NOMO-1 (cell line): ENCODE measurements around the gene SLTM.
"Not testable (repeated sequence)": the region's sequence is repeated elsewhere in the genome, so short reads cannot be mapped to it uniquely, and the experiment has no call there.

Source experiments
- DNase-seq, 2 experiments: peaks; one replicate each; lab custom pipeline; 2025; ENCODE audit not compliant: unreplicated experiment in 2 of 2; lab: John Stamatoyannopoulos, UW

SLTM gene

DNA sequence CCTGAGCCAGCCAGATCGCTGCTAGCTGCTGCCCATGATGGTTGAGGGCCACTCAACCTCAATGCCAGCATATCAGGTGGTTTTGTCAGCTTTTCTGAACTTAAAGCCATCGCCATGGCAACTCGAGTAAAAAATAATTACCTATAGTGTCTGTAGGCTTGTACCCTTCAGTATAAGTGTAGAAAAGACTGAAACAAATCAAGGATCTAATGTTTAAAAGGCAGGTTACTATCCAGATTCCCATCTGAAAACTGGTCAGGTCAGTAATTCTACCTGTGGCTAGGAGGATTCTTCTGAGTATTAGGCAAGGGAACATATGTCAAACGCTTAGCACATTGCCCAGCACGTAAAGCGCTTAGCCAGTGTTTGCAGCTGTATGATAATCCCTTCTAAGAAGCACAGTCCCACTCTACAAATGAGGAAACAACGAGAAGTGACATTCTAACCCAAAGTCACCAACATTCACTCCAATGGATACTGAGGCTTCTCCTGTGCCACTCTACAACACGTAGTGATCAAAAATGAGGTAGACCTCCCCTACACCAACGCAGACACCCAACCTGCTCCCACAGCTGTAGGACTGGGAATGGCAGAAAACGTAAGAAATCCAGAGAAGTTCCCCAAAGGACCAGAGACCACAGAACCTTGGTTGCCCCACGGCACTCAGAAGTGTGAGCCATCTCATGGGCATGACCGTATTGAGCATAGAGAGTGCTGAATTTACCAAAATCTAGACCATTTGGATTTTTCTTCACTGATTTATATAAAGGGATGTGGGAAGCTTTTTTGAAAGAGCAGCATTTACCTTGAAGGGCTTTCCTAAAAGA lies 55.3 kb downstream of the SLTM start:
- DNase-seq: no peak

DNA sequence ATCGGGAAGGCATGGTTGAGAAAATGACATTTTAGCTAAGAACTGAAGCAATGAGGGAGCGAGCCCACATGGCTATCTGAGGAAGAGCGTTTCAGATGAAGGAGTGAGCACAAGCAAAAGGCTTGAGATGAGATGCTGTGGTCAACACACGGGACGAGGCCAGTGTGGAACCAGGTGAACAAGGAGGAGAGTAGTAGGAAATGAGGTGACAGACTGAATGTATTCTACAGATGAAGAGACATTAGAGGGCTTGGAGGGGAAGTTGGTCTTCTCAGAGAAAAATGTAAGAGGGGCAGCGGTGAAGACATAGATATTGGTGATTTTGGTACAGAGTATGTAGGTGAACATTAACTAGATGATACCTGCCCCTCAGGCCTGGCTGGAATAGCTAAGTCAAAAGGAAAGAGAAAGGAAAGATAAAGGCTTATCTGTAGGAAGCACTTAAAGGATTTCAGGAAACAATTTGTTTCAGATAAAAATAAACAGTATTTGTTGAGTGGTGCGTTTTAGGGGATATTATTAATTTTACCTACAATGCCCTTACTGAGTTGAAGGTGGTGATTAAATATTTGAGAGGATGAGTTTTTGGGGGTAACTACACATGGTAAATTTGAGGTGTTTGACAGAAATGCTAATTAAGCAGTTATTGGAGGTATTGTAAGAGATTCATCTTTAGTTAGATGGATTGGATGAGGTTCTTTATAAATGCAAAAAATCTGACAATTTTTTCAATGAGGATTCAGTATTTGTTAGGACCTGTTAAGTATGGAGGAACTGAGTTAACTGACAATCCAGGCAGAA lies 57.0 kb downstream of the SLTM start:
- DNase-seq: no peak

DNA sequence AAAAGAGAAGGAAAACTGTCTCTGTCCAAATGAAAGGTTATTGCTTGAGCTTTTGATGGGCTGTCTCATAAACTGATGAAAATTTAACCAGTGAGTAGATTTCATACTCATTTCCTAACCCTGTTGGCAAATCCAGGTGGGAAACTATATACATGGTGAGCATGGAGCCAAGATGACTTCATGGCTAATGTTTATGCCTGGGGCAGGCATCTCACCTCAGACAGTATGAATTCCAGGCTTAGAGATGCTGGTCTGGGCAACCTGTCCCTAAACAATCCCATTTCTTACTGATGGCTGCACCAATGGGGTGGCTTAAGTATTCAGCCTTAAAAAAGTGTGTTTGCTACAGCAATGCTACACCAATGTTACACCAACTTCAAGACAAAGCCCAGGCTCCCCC lies 58.1 kb downstream of the SLTM start:
- DNase-seq: no peak

DNA sequence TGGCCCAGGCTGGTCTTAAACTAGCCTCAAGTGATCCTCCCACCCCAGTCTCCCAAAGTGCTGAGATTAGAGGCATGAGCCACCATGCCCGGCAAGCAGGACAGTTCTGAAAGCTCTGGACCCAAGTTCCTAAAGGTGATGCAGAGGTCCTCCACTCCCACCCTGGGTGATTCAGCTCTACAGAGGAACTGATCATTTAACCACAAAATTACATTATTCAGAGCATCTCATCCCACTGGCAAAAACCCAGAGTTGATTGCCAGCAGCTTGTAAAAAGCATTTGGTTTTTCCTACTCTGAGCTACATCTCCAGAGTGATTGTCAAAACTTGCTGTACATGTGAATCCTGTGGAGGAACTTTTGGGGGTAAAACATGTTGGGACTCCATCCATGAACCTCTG lies 60.2 kb downstream of the SLTM start:
- peak in 1 of 2 experiments; percentile 21 for DNase-seq

DNA sequence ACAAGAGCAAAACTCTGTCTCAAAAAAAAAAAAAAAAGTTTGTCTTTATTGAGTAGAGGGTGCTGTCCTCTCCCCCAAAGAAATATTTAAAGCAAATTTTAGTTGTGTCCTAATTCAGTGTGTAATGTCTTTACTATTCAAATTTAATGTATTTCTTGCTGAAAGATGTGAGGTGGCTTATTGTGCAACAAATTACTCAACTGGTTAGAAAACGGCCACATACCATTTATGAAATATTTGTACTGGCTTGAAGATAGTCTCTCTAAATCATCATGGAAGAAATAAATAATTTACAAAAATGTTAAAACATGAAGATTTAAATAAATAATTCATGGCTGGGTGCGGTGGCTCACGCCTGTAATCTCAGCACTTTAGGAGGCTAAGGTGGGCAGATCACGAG lies 63.0 kb downstream of the SLTM start:
- DNase-seq: peak; percentile 37 to 61

DNA sequence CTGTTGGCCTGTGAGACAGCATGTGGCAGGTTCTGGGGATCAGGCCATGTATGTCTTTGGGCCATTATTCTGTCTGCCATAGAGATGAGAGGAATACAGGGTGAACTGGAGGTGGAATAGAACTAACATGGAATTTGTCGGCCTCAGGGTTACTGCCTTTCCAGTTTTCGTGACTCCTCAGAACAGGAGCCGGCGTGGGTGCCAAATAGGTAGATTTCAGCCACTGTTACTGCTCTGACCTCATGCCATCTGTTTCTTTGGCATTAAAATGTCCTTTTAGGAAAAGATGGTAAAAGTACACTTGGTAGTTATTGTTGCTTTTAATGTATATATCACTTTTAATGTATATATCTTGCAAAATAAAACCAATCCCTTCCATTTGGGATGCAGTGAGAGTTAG lies 65.6 kb downstream of the SLTM start:
- no peak for DNase-seq

DNA sequence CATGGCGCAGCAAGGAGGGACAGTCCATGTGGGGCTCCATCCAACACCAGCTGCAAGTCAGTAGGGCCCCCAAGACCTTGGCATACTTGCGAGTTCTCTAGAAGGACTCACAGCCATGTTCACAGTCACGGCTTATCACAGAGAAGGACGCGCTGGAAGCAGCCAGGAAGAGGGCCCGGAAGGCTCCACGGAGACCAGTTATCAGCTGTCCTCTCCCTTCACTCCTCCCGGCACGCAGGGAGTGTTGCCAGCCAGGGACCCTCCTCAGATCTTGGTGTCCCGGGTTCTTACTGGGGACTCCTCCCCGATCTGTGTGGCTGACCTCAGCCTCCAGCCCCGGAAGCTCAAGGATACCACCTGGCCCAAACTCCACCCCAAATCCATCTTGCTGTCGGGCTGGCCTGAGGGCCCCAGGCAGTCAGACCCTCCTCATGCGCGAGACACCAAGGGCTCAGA lies 68.0 kb downstream of the SLTM start:
- no peak for DNase-seq

DNA sequence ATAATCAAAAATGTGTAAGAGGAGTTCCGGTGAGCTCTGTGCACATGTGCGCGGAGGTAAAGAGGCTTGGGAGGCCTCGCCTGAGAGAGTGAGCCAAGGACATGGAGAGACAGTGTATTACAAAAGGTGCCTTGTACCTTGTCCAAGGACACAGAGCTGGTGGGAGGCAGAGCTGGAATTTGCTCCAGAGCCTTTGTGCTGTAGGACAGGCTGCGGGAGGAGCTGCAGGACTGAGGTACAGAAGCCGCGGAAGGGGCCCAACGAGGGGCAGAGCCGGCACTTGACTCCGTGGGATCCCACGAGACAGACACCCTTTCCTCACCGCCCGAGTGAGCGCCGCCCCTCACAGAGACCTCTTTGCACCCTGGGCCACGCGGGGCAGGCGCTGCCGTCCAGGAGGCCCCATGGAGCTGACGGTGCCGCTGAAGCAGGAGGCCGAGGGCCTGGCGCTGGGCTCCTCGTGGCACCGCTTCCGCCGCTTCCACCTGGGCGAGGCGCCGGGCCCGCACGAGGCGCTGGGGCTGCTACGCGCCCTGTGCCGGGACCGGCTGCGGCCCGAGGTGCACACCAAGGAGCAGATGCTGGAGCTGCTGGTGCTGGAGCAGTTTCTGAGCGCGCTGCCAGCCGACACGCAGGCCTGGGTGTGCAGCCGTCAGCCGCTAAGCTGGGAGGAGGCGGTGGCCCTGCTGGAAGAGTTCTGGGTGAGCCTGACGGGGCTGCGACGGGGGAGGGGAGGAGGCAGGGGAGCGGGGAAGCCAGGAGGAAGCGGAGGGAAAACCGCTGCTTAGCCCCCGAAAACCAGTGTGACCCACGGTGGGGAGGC lies 68.7 kb downstream of the SLTM start:
- DNase-seq: no peak

DNA sequence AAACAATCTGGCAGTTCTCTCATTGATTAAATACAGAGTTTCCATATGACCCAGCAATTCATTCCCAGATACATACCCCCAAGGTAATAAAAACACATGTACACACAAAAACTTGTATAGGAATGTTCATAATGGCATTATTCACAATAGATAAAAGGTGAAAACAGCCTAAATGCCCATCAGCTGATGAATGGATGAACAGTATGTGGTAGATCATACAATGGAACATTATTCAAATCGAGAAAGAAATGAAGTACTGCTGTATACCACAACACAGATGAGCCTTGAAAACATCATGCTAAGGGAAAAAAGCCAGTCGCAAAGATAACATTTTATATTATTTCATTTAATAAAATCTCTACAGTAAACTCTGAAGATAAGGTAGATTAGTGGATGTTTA lies 71.2 kb downstream of the SLTM start:
- no peak for DNase-seq

DNA sequence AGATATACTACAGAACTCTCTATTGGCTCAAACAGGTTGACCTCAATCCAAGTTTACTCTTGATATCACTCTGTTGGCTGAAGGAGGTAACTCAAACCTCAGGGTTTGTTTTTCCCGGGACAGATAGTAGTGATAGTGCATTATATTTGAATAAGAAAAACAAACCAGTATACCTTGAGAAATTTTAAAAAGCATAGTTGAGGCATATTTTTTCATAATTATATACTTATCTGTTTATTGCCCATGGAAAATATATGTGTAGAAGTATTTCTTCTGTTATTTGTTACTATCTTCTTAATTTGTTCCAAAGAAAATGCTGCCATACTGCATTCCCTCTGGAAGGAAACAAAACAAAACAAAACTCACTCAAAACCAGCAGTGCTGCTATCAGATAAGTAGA lies 76.9 kb downstream of the SLTM start:
- DNase-seq: not testable (repeated sequence)

DNA sequence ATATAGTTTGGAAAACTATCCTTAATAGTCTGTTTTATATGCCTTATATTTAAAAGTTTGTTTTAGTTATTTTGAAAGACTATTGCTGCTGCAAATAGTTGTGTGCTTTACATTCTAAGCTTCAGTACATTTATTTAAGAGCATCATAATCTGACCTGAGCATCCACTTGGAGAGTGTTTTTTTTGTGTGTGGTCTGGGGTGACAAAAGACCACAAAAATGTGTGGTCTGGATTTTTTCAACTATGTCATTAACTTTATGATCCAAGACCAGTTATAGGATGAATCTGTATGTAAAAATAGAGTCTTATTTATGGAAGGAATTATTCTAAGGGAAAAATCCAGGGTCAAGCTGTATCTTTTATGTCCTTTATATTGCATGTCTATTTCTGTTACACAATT lies 77.4 kb downstream of the SLTM start:
- no peak for DNase-seq

DNA sequence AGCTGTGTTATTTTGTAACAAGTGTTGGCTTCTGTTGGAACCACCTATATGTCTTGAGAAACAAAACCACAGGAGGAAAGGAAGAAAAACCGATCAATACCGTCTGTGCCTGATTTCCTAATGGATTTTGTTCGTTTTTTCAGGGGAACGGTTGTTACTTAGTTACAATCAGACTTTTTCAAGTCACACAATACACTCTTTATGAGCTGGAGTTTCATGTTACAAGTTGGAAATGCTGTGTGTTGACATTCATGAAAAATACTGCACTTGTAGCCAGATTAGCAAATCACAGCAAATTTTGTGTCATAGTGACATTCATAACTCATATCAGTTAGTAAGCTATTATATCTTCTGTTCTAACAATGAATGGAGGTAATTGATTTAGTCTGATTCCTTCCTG lies 78.9 kb downstream of the SLTM start:
- no peak for DNase-seq

DNA sequence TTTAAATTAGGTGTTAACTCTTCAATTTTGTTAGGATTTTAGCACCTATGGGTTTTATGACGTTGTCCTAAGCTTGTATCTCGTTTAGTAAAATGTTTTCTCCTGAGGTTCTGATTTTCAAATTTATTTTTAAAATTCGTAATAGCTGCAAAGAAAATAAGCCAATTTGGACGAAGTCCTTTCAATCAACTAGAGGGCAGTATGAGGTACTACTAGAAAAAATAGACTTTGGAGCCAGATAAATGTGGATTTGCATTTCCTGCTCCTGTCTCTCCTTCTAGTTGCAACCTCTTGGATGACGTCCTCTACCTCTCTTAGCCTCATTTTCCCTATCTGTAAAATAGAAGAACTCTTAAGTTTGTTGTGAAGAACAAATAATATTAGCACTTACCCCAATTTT lies 81.1 kb downstream of the SLTM start:
- DNase-seq: no peak

DNA sequence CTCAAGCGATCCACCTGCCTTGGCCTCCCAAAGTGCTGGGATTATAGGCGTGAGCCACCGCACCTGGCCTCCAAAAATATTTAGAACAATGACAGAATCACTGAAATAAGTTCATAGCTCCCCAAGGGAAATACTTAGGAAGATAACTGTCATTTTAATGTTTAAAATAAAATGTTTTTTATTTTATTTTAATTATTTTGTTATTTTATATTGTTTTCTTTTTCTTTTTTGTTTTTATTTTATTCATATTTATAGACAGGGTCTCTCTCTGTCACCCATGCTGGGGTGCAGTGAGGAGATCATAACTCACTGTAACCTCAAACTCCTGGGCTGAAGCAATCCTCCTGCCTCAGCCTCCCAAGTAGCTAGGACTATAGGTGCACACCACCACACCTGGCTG lies 82.3 kb downstream of the SLTM start:
- not testable (repeated sequence) for DNase-seq

DNA sequence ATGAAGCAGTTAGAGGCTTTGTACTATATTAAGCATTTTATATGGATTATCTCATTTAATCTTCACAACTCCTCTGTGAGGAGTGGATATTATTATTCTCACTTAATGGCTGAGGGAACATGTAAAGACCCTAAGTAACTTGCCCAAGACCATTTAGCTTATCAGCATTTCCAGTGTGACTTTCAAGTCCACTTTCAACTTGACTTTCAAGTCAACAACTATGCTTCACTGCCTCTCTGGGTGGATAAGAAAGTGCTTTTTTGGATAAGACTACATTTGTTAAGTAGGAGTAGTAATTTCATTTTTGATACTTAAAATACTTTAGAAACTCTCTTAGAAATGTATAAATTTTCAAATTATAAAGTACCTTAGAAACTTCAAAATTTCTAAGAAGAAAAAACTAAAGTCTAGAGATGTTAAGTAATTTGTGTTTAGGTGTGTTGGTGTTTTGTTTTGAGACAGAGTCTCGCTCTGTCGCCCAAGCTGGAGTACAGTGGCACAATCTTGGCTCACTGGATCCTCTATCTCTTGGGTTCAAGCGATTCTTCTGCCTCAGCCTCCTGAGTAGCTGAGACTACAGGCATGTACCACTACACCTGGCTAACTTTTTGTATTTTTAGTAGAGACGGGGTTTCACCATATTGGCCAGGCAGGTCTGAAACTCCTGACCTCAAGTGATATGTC lies 90.6 kb downstream of the SLTM start:
- DNase-seq: no peak

DNA sequence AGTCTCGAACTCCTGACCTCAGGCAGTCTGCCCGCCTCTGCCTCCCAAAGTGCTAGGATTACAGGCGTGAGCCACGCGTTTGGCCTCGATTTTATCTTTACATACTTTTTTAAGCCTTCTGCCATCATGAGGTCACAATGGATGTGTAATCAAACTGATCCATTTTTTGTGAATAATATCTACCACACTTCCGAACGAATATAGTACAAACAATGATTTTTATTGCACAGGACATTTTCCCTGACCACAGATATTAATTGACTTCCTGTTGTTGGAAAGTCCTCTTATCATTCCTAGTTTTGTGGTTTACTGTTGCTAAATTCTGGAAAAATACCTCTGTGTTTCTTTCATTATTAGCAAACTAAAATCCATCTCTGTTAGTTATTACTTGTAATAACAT lies 93.4 kb downstream of the SLTM start:
- no peak for DNase-seq

DNA sequence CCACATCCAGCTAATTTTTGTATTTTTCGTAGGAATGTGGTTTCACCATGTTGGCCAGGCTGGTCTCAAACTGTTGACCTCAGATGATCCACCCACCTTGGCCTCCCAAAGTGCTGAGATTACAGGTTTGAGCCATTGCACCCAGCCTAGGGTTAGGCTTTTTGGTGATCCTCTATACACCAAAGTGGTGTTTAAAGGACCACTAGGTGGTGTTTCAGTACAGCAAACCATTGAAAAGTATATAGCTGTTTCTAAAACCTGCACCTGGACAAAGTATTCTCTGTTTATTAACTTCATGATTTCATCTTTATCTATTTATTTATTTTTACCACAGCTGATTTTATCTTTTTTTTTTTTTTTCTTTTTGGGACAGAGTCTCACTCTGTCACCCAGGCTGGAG lies 94.0 kb downstream of the SLTM start:
- peak in 1 of 2 experiments; percentile 24 for DNase-seq

DNA sequence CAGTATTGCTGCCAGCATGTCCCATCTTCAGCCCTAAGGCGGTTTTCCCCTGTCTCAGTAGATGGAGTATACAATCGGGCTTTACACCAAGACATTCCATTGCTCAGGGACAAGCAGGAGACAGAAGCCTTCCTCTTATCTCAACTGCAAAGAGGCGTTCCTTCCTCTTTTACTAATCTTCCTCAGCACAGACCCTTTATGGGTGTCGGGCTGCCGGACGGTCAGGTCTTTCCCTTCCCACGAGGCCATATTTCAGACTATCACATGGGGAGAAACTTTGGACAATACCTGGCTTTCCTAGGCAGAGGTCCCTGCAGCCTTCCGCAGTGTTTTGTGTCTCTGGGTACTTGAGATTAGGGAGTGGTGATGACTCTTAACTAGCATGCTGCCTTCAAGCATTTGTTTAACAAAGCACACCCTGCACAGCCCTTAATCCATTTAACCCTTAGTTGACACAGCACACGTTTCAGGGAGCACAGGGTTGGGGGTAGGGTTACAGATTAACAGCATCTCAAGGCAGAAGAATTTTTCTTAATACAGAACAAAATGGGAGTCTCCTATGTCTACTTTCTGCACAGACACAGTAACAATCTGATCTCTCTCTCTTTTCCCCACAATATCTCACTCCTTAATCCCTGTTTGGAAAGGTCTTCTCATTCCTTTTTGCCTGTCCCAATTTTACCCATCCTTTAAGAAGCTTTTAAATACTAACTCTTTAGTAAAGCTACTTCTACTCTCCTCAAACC lies 99.6 kb downstream of the SLTM start:
- peak in 1 of 2 experiments; percentile 11 for DNase-seq

DNA sequence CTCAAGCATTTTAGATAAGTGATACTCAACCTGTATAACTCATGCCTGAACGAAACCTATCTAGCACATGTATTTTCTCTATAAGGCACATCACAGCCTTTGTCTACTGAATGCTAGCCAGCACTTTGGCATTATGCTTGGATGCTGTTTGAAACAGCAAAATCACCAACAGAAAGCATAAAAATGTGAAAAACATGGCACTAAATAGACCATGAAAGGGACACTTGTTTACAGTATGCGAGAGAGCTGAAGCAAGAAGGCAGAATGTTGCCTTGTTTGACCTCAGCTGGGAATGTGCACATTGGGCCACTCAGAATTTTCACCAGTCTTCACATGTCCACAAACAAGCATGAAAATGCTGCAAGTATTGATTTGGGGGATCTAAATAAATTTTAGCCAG lies 102.9 kb downstream of the SLTM start:
- no peak for DNase-seq
